Keratinocyte (primary cell): ENCODE measurements around the gene TTC36. TPM values are rescaled to one million over a fixed set of nuclear protein-coding genes. Genes with fewer than 3 reads are reported as not detected.
A peak's percentile ranks its signal among the peaks of the same experiment; 100 is the strongest.

Source experiments
- DNase-seq: peaks from one replicate; pipeline ENCODE4 v3.0.0-alpha.2; 2011; ENCODE audit warnings: low read depth, missing footprints, low spot score
- FAIRE-seq: peaks from 2 replicates; lab custom pipeline; 2011; peaks lifted over from hg19 to GRCh38; lab: Jason Lieb, UNC
- H2AFZ ChIP-seq: 2 replicates; pipeline ENCODE4 v1.6.0; 2012; ENCODE audit warnings: low read length, control low read depth, inconsistent platforms; ENCODE audit not compliant: control insufficient read depth
- H3K27ac ChIP-seq: 2 replicates; pipeline ENCODE4 v1.5.1; 2011; ENCODE audit warnings: low read length; ENCODE audit not compliant: control insufficient read depth, insufficient read depth
- H3K27me3 ChIP-seq: 3 replicates; pipeline ENCODE4 v1.6.0; 2011; ENCODE audit warnings: low read length; ENCODE audit not compliant: control insufficient read depth, insufficient read depth; ENCODE audit errors: extremely low read depth
- H3K36me3 ChIP-seq, 2 experiments: 2 replicates in 1 of 2; 3 replicates in 1 of 2; pipeline ENCODE4 v1.5.1; 2011; ENCODE audit warnings: low read length in 2 of 2, mild to moderate bottlenecking in 1 of 2; ENCODE audit not compliant: control insufficient read depth in 2 of 2, insufficient read depth in 2 of 2; ENCODE audit errors: extremely low read depth in 1 of 2
- H3K4me1 ChIP-seq: 3 replicates; pipeline ENCODE4 v1.5.1; 2011; ENCODE audit warnings: low read length; ENCODE audit not compliant: control insufficient read depth, insufficient read depth; ENCODE audit errors: extremely low read depth
- H3K4me2 ChIP-seq: 3 replicates; pipeline ENCODE4 v1.6.0; 2011; ENCODE audit warnings: low read depth, low read length; ENCODE audit not compliant: control insufficient read depth, insufficient read depth; ENCODE audit errors: extremely low read depth
- H3K4me3 ChIP-seq, 3 experiments: fragments of 200-600 bp in 1 of 3; sonication (generic) in 1 of 3; 2 replicates in 2 of 3; 3 replicates in 1 of 3; pipeline ENCODE4 v1.5.1; 2011 to 2016; ENCODE audit warnings: low read length in 3 of 3, mild to moderate bottlenecking in 3 of 3, control low read depth in 2 of 3, inconsistent platforms in 1 of 3, low read depth in 1 of 3, mixed read lengths in 1 of 3, mixed run types in 1 of 3, moderate library complexity in 1 of 3; ENCODE audit not compliant: control insufficient read depth in 2 of 3, insufficient read depth in 2 of 3; ENCODE audit errors: extremely low read depth in 1 of 3
- H3K79me2 ChIP-seq: 2 replicates; pipeline ENCODE4 v1.6.0; 2012; ENCODE audit warnings: low read length; ENCODE audit not compliant: control insufficient read depth, insufficient read depth
- H3K9ac ChIP-seq: 3 replicates; pipeline ENCODE4 v1.6.0; 2011; ENCODE audit warnings: low read length; ENCODE audit not compliant: control insufficient read depth, insufficient read depth; ENCODE audit errors: extremely low read depth
- H3K9me1 ChIP-seq: 3 replicates; pipeline ENCODE4 v1.6.0; 2011; ENCODE audit warnings: low read length; ENCODE audit not compliant: control insufficient read depth, insufficient read depth; ENCODE audit errors: extremely low read depth
- H3K9me3 ChIP-seq: 2 replicates; pipeline ENCODE4 v1.5.1; 2012; ENCODE audit warnings: low read depth, low read length; ENCODE audit not compliant: control insufficient read depth
- H4K20me1 ChIP-seq: 3 replicates; pipeline ENCODE4 v1.6.0; 2011; ENCODE audit warnings: low read length; ENCODE audit not compliant: control insufficient read depth, insufficient read depth; ENCODE audit errors: extremely low read depth
- EZH2 ChIP-seq: IDR thresholded peaks from one replicate; pipeline ENCODE4 v1.6.1; 2012; ENCODE audit warnings: inconsistent platforms, mild to moderate bottlenecking, low read length, moderate library complexity
- dilution Hi-C: fragments of 300-500 bp; cut with MboI; formaldehyde crosslinking; loops from one replicate; pipeline ENCODE4 v1.7.0; 2020; ENCODE audit warnings: low sequenced_read_pairs; ENCODE audit not compliant: extremely low pct_ligation_motif_present
- polyA plus RNA-seq, 5 experiments: library from polyadenylated mRNA; depleted of rRNA in 3 of 5; stranded (reverse) in 3 of 5; stranded (forward) in 1 of 5; unstranded in 1 of 5; fragments of >200 nt; gene quantifications; 1 replicate in 1 of 5; 2 replicates in 3 of 5; 3 replicates in 1 of 5; pipeline versions ENCODE4 v1.2.1 to v1.2.3, GENCODE V29; 2011 to 2012; ENCODE audit warnings: missing spikeins in 2 of 5, low read depth in 1 of 5, low replicate concordance in 1 of 5
- TF ChIP-seq, protein P1 (sequence below), 3 experiments: IDR thresholded peaks in 1 of 3; conservative IDR thresholded peaks in 1 of 3; optimal IDR thresholded peaks in 1 of 3; 2 replicates in 2 of 3; 3 replicates in 1 of 3; pipeline versions ENCODE3 to v1.5.1; 2011; ENCODE audit warnings: low read length in 3 of 3, mild to moderate bottlenecking in 3 of 3, moderate library complexity in 2 of 3, control low read depth in 1 of 3, inconsistent platforms in 1 of 3; ENCODE audit not compliant: insufficient read depth in 2 of 3; ENCODE audit errors: extremely low read depth in 1 of 3

The TTC36 gene
- polyA plus RNA-seq, 1 donor (not counting 4 experiments of a cell fraction or from before 2014, with no cell fraction given) = not detected

GRCh38 chr11:118528511-118528910 is 1.2 kb downstream of the TTC36 start:
- H3K79me2 ChIP-seq = no peaks in the 10 kb centered on the region
- no peak for FAIRE-seq
- dilution Hi-C loops = no loop called here

GRCh38 chr11:118529584-118530175 is 2.4 kb downstream of the TTC36 start:
- no peaks in the 10 kb centered on the region for H3K79me2 ChIP-seq
- H3K4me3 ChIP-seq = peak overlapping the region in 1 of 3 experiments; percentile 74
- DNase-seq (no peak), FAIRE-seq (no peak)
- no peaks in the 10 kb centered on the region for H3K9me3 ChIP-seq
- H3K36me3 ChIP-seq = peaks cover 6 to 7% of the 10 kb centered on the region in 2 experiments
- no peak overlapping the region for H3K27ac ChIP-seq
- no peak overlapping the region for H3K9ac ChIP-seq
- peak overlapping the region; percentile 61 for H3K4me2 ChIP-seq
- TF ChIP-seq, protein P1, sequence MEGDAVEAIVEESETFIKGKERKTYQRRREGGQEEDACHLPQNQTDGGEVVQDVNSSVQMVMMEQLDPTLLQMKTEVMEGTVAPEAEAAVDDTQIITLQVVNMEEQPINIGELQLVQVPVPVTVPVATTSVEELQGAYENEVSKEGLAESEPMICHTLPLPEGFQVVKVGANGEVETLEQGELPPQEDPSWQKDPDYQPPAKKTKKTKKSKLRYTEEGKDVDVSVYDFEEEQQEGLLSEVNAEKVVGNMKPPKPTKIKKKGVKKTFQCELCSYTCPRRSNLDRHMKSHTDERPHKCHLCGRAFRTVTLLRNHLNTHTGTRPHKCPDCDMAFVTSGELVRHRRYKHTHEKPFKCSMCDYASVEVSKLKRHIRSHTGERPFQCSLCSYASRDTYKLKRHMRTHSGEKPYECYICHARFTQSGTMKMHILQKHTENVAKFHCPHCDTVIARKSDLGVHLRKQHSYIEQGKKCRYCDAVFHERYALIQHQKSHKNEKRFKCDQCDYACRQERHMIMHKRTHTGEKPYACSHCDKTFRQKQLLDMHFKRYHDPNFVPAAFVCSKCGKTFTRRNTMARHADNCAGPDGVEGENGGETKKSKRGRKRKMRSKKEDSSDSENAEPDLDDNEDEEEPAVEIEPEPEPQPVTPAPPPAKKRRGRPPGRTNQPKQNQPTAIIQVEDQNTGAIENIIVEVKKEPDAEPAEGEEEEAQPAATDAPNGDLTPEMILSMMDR (optimal IDR thresholded peaks at IDR 0.05 in 1 of 3, IDR thresholded peaks at IDR 0.05 in 1 of 3, conservative IDR thresholded peaks at IDR 0.05 in 1 of 3; ENCODE audit: extremely low read depth in 1 of 3, insufficient read depth in 2 of 3, low read length in 3 of 3) = no peak
- no peak for TF ChIP-seq EZH2
- H3K9me1 ChIP-seq = no peaks in the 10 kb centered on the region
- H3K27me3 ChIP-seq = no peaks in the 10 kb centered on the region
- dilution Hi-C loops = no loop called here
- no peaks in the 10 kb centered on the region for H4K20me1 ChIP-seq
- no peak overlapping the region for H2AFZ ChIP-seq
- H3K4me1 ChIP-seq = peaks cover 2% of the 10 kb centered on the region

More at GRCh38 chr11:118528511-118528910, 1.2 kb downstream of the TTC36 start:
- no peak for DNase-seq
- no peaks in the 10 kb centered on the region for H4K20me1 ChIP-seq
- H3K9ac ChIP-seq = no peak overlapping the region
- H3K9me1 ChIP-seq = no peaks in the 10 kb centered on the region
- H2AFZ ChIP-seq = no peak overlapping the region
- H3K9me3 ChIP-seq = no peaks in the 10 kb centered on the region
- H3K27me3 ChIP-seq = no peaks in the 10 kb centered on the region
- no peak for TF ChIP-seq EZH2
- no peak overlapping the region for H3K4me3 ChIP-seq
- peaks cover 11 to 13% of the 10 kb centered on the region in 2 experiments for H3K36me3 ChIP-seq
- H3K27ac ChIP-seq = no peak overlapping the region
- H3K4me2 ChIP-seq = no peak overlapping the region
- peaks cover 2% of the 10 kb centered on the region for H3K4me1 ChIP-seq
